GM21360 (cell line): ENCODE results near the gene ECM2.
"Not testable (repeated sequence)": the region's sequence is repeated elsewhere in the genome, so short reads cannot be mapped to it uniquely, and the experiment has no call there.

Experiments used
- ATAC-seq: cut with Tn5 transposase; IDR thresholded peaks from one replicate; pipeline ENCODE4 v1.9.1; 2021; ENCODE audit warnings: mild to moderate bottlenecking, moderate library complexity; ENCODE audit not compliant: unreplicated experiment

The ECM2 gene

DNA sequence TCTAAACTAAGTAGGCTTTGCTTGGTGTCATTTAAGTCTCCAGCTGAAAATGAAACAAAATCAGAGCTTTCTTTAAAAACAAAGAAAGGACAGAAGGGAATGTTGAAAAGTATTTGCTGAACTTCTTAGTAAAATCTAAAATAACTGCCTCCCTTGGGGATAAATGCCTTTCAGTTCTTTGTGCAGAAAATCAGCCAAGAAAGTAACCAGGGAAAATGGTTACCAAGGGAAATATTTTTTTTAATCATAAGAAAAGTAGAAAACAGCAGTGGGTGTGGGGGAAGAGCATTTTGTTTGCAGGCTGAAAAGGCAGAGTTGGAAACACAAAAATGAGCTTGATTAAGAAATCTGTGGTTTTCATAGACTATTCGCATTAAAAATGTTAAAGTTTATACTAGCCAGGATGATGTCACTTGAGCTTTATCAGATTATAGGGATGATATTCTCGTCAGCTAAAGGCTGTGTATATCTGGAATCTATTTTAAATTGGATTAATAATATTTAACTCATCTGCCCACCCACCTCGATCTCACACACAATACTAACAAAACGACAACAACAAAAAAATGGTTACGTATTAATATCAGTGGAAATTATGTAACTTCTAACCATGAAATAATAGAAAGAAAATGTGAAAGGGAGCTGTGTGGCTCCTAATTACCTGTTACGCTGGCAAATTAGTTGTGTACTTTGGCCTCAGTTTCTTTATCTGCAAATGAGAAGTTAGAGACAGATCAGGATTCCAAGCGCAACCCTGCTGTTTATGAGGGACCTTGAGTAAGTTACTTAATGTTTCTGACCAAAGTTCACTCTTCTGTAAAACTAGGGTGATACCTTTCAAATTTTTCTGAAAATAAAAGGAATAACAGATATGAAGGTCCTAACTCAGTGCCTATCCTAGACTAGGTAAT lies at the start of gene ECM2:
ECM2 (minus strand) TSS at position 51 of the 911 bp plus-strand sequence. CDS start 13,124 bp downstream, outside the sequence.
- no peak for ATAC-seq

DNA sequence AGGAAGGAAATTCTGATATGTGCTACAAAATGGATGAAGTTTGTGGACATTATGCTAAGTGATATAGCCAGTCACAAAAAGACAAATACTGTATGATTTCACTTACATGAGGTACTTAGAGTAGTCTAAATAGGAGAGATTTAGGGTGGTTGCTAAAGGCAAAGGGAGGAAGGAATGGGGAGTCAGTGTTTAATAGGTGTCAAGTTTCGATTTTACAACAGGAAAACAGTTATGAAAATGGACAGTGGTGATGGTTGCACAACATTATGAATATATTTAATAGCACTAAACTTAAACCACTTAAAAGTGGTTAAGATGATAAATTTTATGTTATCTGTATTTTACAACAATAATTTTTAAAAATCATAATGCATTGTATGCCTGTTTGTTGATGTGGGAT lies 40.4 kb upstream of the ECM2 start:
- ATAC-seq: no peak

DNA sequence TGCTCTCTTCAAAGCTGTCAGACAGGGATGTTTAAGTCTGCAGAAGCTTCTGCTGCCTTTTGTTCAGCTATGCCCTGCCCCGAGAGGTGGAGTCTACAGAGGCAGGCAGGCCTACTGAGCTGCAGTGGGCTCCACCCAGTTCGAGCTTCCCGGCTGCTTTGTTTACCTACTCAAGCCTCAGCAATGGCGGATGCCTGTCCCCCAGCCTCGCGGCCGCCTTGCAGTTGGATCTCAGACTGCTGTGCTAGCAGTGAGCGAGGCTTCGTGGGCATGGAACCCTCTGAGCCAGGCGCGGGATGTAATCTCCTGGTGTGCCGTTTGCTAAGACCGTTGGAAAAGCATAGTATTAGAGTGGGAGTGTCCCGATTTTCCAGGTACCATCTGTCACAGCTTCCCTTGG lies 37.8 kb upstream of the ECM2 start:
- ATAC-seq: not testable (repeated sequence)

DNA sequence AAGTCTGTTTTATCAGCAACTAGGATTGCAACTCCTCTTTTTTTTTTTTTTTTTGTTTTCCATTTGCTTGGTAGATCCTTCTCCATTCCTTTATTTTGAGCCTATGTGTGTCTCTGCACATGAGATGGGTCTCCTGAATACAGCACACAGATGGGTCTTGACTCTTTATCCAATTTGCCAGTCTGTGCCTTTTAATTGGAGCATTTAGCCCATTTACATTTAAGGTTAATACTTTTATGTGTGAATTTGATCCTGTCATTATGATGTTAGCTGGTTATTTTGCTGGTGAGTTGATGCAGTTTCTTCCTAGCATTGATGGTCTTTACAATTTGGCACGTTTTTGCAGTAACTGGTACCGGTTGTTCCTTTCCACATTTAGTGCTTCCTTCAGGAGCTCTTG lies 36.1 kb upstream of the ECM2 start:
- not testable (repeated sequence) for ATAC-seq

DNA sequence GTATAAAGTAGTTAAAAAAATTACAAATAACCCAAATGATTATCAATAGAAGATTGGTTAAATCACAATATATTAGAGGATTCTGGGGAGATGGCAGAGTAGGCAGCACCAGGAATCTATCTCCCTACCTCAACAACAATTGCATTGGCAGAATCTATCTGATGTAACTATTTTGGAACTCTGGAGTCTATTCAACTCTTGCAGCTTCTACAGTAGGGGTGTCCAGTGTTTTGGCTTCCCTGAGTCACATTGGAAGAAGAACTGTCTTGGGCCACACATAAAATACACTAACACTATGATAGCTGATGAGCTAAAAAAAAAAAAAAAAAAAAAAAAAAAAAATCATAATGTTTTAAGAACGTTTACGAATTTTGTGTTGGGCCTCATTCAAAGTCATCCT lies 29.2 kb upstream of the ECM2 start:
- no peak for ATAC-seq

DNA sequence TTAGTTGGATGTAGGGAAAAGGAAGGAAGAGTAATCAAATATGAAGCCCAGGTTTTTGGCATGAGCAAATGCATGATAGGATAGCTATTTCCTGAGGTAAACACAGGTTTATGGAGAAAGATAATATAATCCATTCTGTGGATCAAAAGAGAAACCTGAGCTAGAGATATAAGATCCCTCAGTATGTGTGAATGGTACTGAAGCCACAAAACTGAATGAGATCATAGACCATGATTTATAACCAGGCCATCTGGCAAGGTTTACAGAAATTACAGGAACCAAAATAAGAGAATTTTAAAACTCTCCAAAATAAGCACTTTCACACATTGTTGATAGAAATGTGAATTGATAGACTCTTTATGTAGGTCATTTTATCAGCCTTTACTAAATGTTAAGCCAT lies 28.7 kb upstream of the ECM2 start:
- no peak for ATAC-seq

DNA sequence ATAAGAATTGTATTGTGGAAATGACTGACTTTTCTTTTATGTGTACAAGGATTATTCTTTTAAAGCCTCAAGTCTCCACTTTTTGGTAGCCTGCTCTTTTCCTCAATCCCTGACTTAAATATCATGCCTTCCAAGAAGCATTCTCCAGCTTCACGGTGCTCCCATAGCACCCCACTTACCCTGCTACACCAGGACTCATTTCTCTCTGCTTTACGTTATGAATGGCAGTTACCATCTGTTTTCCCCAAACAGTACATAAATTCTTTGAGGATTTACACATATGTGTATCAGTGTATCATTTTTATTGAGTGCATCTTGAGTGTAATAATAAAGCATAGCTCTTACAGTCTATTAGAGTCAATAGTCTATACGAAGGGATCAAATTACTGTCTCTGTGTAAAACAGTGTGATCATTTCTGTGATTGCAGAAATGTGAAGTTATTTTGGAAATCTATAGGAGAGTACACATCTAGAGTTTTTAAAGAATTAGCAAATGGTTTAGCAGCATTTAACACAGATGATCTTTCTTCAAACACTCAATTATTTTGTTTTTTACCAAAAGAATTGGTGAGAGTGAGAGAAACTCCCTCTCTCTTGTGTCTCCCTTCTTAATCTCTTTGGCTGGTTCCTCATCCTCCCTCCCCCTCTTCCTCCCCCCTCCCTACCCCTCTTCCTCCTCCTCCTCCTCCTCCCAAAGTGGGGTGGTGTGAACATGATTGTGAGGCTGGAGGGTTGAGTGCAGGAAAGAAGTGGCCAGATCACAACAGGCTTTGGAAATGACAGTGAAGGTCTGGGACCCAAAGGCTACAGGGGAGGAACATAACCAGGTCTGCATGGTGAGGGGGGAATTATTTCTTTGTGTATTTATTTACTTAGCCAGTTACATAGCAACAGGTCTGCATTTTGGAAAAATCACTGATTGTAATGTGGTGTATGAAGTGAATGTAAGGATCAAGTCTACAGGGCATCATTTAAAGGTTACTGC lies 27.6 kb upstream of the ECM2 start:
- ATAC-seq: no peak

DNA sequence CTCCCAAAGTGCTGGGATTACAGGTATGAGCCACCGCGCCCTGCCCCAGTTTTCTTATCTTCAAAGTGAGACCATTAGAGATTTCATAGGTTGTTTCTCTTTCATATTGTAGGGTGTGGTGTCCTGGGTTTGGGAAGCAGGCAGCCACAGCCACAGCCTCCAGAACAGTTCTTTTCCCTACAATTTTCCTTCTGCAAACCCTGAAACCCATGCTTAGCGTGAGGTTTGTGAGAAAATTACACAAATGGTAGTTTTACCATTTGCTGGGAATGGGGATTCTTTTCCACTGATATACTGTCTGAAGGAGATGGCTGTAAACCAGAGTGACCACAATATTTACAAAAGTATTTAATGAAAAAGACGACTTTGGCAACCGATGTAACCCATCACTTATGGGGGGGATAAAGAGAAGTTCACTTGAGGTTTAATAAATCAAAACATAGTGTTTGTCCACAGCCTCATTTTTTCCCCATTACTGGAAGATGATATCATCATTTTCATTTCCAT lies 26.7 kb upstream of the ECM2 start:
- ATAC-seq: no peak

DNA sequence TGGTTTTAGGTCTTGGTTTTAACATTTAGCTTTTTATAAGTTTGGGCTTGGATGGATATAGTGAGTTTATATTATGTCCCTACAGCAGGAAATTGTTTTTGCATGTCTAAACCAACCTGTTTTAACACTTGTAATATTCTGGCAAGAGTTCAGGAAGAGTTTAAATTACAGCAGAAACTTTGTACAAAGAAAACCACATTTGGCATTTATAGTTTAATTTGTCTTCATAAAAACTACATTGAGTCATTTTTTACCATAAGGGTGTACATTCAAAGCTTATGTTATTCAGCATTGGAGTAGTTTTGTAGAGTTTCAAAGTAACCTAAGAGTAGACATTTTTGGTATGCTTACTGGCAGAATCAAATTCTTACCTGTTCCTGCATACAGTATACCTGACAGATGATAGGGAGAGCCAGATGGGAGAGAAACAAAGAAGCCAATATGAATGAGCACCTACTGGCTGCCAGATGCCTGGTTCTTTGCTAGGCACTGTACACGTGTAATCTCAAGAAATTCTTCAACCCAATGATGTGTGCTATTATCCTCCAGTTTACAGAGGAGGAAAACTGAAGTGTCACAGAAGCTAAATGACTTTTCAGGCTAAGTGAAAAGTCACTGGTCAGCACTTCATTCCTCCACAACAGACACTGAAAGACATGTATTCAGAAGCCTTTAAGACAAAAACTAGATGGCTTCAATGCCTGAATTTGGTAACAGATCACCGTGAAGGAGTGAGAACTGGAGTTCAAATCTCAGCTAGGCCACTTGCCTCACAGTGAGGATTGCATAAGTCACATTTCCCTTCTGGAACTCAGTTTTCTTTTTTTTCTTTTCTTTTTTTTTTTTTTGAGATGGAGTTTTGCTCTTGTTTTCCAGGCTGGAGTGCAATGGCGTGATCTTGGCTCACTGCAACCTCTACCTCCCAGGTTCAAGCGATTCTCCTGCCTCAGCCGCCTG lies 25.9 kb upstream of the ECM2 start:
- no peak for ATAC-seq

DNA sequence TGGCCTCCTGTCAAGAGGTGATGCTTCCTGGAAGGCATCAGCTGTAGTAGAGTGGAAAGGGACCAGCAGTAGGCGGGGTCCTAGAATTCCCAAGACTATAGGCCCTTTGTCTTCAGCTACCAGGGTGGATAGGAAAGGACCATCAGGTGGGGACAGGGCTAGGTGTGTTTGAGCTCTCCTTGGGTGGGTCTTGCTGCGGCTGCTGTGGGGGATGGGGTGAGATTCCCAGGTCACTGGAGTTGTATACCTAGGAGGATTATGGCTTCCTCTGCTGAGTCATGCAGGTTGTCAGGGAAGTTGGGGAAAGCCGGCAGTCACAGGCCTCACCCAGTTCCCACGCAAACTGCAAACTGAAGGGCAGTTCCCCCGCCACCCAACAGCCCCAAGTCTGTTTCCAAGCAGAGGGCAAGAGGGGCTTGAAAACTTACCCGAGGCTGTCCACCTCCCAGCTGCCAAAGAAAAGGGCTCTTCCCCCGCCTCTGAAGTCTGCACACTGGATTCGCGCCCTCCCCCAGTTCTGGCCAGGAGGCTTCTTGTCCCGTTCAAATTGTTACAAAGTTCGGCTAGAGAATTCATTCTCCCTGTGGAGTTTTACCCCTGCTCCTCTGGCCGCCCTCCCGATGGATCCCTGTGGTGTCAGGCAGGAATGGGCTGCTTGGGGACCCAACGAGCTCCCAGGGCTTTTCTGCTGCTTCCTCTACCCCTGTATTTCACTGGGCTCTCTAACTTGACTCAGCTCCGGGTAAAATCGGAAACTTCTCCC lies 23.0 kb upstream of the ECM2 start:
- ATAC-seq: no peak

DNA sequence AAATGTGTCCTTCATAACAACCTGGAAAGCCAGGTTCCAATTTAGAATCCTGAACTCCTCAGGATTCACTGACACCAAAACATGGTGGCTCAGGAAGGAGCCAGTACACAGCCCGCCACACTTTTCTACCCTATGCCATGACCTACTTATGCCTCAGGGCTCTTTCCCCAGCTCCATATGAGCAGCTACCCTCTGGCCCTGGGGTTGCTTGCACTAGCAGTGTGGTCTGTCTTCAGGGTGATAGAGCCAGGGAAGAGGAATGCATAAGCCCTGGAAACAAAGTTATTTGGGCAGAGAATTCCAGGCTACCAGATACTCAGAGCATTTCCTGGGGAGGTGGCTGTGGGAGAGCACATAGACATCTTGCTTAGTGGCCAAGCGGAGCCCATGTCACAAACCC lies 15.0 kb upstream of the ECM2 start:
- ATAC-seq: no peak

DNA sequence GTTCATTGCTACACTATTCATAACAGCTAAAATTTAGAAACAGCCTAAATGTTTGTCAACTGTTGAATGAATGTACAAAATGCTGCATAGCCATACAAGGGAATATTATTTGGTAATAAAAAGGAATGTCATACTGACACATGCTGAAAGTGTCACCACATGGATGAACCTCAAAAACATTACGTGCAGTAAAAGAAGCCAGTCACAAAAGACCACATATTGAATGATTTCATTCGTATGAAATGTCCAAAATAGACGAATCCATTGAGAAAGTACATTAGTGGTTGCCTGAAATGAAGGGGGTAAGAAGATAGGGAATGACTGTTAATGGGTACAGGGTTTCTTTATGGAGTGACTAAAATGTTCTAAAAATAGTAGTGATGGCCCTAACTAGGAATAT lies 11.6 kb upstream of the ECM2 start:
- no peak for ATAC-seq

DNA sequence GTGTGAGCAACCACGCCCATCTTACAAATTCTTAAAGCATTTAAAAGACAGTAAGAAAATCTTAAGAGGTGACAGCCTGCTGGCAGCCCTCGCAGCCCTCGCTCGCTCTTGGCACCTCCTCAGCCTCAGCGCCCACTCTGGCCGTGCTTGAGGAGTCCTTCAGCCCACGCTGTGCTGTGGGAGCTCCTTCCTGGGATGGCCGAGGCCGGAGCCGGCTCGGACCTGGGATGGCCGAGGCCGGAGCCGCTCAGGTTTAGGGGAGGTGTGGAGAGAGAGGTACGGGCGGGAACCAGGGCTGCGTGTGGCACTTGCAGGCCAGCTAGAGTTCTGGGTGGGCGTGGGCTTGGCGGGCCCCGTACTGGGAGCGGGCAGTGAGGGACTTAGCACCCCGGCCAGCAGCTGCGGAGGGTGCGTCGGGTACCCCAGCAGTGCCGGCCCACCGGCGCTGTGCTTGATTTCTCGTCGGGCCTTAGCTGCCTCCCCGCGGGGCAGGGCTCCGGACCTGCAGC lies 9.3 kb upstream of the ECM2 start:
- ATAC-seq: no peak

DNA sequence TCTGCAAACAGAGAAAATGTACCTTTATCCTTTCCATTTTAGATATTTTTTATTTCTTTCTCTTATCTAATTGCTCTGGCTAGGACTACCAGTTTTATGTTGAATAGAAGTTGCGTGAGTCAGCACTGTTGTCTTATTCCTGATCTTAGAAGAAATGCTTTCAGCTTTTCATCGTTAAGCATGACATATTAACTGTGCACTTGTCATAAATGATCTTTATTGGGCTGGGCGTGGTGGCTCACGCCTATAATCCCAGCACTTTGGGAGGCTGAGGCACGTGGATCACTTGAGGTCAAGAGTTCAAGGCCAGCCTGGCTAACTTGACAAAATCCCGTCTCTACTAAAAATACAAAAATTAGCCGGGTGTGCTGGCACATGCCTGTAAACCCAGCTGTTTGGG lies 8.2 kb upstream of the ECM2 start:
- ATAC-seq: no peak

DNA sequence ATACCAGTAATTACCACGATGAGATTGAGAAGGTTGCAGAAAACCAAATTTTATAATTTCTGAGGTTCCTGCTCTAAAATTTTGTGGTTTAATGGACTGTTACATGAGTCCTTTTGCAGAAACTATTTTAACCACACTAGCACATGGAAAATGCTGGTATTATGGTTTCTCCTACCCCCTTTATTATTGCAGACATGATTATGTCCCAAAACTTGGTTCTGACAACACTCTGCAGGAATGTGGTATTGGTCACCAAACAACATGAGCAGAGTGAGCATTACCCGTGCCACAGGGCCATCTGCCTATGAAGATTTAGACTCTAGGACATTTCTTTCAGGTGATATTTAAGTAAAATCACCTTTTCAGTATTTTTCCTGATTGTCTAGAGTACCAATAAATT lies 2.8 kb upstream of the ECM2 start:
- no peak for ATAC-seq

DNA sequence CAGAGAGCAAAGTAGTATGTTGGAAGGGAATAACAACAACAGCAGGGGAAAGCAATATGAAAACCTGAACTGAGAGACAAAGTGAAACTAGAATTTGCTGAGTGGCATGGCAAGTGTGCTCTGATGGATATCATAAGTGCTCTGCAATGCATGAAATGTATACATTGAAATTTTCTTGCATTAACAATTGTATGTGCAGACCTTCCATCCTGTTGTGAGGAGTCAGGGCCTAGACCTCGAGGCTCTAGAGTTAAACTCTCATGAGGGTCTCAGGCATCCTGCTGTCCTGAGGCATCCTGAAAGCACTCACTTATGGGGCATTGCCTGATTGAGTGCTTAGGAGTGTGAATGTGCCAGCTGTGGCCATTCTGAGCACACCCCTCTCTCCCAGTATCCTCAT lies 1.1 kb downstream of the ECM2 start:
- ATAC-seq: peak; percentile 54

DNA sequence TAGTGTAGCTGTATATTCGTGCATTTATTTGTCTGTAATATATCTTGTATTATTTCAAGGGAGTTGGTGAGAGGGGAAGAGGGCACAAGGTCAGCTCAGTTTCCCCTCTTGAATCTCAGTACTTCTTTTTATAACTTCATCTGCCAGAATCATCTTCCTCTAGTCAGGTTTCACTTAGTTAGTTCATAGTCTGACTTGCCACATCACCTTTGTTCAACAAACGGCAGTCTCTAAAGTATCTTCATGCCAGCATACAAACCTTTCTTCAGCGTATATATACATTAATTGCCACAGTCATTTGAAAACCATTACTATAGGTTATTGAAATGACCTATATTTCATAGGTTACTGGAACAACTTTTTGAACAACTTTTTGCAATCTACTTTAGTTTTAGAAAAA lies 1.6 kb downstream of the ECM2 start:
- ATAC-seq: no peak

DNA sequence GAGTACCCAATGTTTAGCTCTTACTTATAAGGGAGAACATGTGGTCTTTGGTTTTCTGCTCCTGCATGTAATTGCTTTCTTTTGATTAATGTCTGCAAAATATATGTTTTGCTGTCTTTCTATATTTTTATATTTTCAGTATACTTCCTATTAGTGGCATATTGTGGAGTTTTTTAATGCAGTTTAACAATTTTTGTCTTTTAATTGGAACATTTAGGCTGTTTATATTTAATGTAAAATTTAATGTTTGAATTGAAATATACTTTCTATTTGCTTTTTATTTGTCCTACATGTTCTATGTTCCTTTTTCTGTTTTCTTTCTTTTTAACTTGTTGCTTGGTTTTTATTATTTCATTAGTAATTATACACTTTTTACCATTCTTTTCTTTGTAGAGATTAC lies 4.9 kb downstream of the ECM2 start:
- ATAC-seq: no peak

DNA sequence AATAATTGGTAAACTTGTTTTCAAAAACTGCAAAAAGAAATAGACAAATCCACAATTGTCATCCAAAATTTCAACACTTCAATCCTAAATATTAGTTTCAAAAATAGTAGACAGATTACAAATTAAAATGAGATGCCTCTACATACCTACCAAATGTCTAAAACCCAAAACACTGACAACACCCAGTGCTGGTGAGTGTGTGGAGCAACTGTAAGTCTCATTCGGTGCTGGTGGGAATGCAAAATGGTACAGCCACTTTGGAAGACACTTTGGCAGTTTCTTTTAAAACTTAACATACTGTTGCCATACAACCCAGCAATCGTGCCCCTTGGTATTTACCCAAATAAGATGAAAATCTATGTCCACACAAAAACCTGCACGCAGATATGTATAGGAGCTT lies 6.7 kb downstream of the ECM2 start:
- no peak for ATAC-seq

DNA sequence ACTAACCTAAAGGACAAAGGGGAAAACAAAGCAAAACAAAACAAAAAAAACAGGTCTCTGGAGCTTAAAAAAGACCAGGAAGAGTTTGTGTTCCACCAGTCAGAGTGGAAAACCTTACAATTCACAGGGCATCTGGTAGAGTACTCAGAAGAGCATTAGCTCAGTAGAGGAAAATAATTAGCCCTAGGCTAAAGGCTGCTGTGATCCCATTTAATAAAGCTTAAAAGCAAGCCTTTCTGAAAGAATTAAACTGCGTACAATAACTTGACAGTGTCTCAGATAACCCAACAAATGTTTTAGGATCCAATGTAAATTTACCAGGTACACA lies 7.3 kb downstream of the ECM2 start:
- ATAC-seq: no peak
